Measurements from ENCODE around the gene INPP5A. TPM values are rescaled to one million over a fixed set of nuclear protein-coding genes. Genes with fewer than 3 reads are reported as not detected.

INPP5A gene
- total and polyA plus RNA-seq, 2 donors (not counting 1 experiment from before 2014, with no cell fraction given), result 9.3 to 87.8 TPM

DNA sequence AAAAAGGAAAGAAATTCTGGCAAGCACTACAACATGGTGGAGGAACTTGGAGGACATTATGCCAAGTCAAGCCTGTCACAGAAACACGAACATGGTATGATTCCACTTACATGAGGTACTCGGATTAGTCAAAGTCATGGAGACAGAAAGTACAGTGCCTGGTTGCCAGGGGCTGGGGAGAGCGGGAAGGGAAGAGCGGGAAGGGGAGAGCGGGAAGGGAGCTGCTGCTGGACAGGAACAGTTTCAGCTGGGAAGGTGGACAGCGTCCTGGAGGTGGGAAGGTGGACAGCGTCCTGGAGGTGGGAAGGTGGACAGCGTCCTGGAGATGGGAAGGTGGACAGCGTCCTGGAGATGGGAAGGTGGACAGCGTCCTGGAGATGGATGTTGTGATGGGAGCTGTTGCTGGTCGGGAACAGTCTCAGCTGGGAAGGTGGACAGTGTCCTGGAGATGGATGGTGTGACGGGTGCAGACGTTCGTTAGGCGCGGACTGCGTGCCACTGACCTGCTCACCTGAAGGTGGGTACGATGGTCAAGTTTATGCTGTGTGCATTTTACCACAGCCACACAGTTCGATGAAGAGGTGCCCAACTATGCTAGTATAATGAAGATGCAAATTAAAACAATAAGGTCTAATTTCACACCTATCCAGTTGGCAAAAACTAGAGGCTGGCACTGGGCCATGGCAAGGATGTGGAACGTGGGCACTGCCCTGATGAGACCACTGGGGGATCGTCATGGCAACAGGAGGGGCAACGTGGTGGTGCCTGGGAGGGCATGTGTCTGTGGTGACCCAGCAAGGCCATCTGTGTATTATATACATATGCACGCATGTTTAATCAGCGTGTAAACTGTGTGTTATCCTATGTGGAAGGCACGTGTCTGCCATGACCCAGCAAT, 144.5 kb downstream of the INPP5A start:
- no peak overlapping the region for H3K4me2 ChIP-seq (replicated peaks; ENCODE audit: low read depth, low read length, poor library complexity, severe bottlenecking)
- ATAC-seq (ENCODE audit: low read depth), result no peak
- peaks cover 39% of the 10 kb centered on the region for H3K79me2 ChIP-seq (ENCODE audit: control insufficient read depth, insufficient read depth, low read length)
- H3K9ac ChIP-seq (ENCODE audit: low read length), result no peak overlapping the region
- intact Hi-C loops (cut with micrococcal nuclease), result no loop called here
- ChIA-PET CTCF (no interaction called here), POLR2A (no interaction called here)
- Mint-ChIP-seq H3K27ac (no peak overlapping the region), H3K4me1 (peaks cover 26% of the 10 kb centered on the region), H3K9me3 (ENCODE audit: insufficient read depth) (no peaks in the 10 kb centered on the region), H3K27me3 (no peaks in the 10 kb centered on the region), H3K4me3 (no peak overlapping the region)
- no peak for DNase-seq
- peaks cover 16 to 17% of the 10 kb centered on the region in 2 donors for H3K4me1 ChIP-seq (ENCODE audit: control insufficient read depth in 2 of 2, insufficient read depth in 2 of 2, low read length in 2 of 2)
- H4K20me1 ChIP-seq (ENCODE audit: control insufficient read depth, insufficient read depth, low read length, poor library complexity, severe bottlenecking), result peaks cover 36% of the 10 kb centered on the region
- H3K36me3 ChIP-seq (replicated peaks in 1 of 2; ENCODE audit: control extremely low read depth in 1 of 2, control insufficient read depth in 1 of 2, extremely low read depth in 1 of 2, insufficient read depth in 2 of 2, low read length in 1 of 2), result peaks cover 2% of the 10 kb centered on the region in 2 experiments
- TF ChIP-seq, protein P1, sequence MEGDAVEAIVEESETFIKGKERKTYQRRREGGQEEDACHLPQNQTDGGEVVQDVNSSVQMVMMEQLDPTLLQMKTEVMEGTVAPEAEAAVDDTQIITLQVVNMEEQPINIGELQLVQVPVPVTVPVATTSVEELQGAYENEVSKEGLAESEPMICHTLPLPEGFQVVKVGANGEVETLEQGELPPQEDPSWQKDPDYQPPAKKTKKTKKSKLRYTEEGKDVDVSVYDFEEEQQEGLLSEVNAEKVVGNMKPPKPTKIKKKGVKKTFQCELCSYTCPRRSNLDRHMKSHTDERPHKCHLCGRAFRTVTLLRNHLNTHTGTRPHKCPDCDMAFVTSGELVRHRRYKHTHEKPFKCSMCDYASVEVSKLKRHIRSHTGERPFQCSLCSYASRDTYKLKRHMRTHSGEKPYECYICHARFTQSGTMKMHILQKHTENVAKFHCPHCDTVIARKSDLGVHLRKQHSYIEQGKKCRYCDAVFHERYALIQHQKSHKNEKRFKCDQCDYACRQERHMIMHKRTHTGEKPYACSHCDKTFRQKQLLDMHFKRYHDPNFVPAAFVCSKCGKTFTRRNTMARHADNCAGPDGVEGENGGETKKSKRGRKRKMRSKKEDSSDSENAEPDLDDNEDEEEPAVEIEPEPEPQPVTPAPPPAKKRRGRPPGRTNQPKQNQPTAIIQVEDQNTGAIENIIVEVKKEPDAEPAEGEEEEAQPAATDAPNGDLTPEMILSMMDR (IDR thresholded peaks at IDR 0.05), result no peak
- no peak for TF ChIP-seq EZH2 (IDR thresholded peaks at IDR 0.05; ENCODE audit: borderline replicate concordance, insufficient read depth, low read depth, low read length, poor library complexity, severe bottlenecking)
- H3K27ac ChIP-seq (ENCODE audit: low read length in 2 of 2), result no peak overlapping the region
- H3K27me3 ChIP-seq (replicated peaks in 1 of 4; ENCODE audit: control extremely low read depth in 1 of 4, control insufficient read depth in 3 of 4, insufficient read depth in 4 of 4, low read length in 3 of 4), result no peaks in the 10 kb centered on the region
- peaks cover 0 to under 1% (median 0%) of the 10 kb centered on the region in 3 donors for H3K9me3 ChIP-seq (ENCODE audit: control extremely low read depth in 1 of 3, control insufficient read depth in 2 of 3, insufficient read depth in 1 of 3, low read length in 2 of 3)
- WGBS (ENCODE audit: insufficient coverage), result 97% methylated on average over 24 of the region's 25 CpGs
- H3K4me3 ChIP-seq (ENCODE audit: control extremely low read depth in 1 of 5, extremely low read depth in 1 of 5, insufficient read depth in 1 of 5, low read depth in 2 of 5, low read length in 4 of 5), result no peak overlapping the region
- no peak overlapping the region for H2AFZ ChIP-seq (ENCODE audit: insufficient read depth, low read depth, low read length, poor library complexity, severe bottlenecking)
